Uterus (tissue), 2 donors: ENCODE measurements around the gene SDC3.

Source experiments
- POLR2A ChIP-seq, 2 donors: fragments of 450-650 bp; IDR thresholded peaks; one replicate each; pipeline ENCODE4 v1.6.1; 2016; ENCODE audit warnings: antibody characterized with exemption in 2 of 2, mild to moderate bottlenecking in 1 of 2, moderate library complexity in 1 of 2
- TF ChIP-seq, protein P1 (sequence below), 4 experiments: fragments of 200-600 bp in 2 of 4; fragments of 450-650 bp in 2 of 4; sonication (generic) in 2 of 4; IDR thresholded peaks; one replicate each; pipeline ENCODE4 v1.5.1; 2016 to 2019; ENCODE audit warnings: antibody characterized with exemption in 4 of 4, mild to moderate bottlenecking in 2 of 4, moderate library complexity in 1 of 4

- TF ChIP-seq, protein P1, sequence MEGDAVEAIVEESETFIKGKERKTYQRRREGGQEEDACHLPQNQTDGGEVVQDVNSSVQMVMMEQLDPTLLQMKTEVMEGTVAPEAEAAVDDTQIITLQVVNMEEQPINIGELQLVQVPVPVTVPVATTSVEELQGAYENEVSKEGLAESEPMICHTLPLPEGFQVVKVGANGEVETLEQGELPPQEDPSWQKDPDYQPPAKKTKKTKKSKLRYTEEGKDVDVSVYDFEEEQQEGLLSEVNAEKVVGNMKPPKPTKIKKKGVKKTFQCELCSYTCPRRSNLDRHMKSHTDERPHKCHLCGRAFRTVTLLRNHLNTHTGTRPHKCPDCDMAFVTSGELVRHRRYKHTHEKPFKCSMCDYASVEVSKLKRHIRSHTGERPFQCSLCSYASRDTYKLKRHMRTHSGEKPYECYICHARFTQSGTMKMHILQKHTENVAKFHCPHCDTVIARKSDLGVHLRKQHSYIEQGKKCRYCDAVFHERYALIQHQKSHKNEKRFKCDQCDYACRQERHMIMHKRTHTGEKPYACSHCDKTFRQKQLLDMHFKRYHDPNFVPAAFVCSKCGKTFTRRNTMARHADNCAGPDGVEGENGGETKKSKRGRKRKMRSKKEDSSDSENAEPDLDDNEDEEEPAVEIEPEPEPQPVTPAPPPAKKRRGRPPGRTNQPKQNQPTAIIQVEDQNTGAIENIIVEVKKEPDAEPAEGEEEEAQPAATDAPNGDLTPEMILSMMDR (IDR thresholded peaks at IDR 0.05) = no peak
- TF ChIP-seq POLR2A (IDR thresholded peaks at IDR 0.05) = no peak
Observed at GRCh38 chr1:30868833-30869435, 39.6 kb downstream of the SDC3 start.
